H1 (cell line): ENCODE results near the gene KCNB1. TPM values are rescaled to one million over a fixed set of nuclear protein-coding genes. Genes with fewer than 3 reads are reported as not detected.

Source experiments
- CTCF ChIA-PET: fragments of 300-600 bp; sonication (Branson Sonifier 250); formaldehyde crosslinking; loops from one replicate; lab custom pipeline; 2021; ENCODE audit not compliant: partially characterized antibody; lab: Charles Lee
- POLR2A ChIA-PET: fragments of 300-600 bp; sonication (Branson Sonifier 250); formaldehyde crosslinking; loops from one replicate; lab custom pipeline; 2021; ENCODE audit warnings: inconsistent platforms; ENCODE audit not compliant: partially characterized antibody; lab: Charles Lee
- DNase-seq, 2 experiments: peaks; one replicate each; pipeline versions ENCODE4 v3.0.0 to v3.0.0-alpha.2; 2010 to 2022; ENCODE audit warnings: low spot score in 2 of 2, low read depth in 1 of 2, mixed read lengths in 1 of 2
- FAIRE-seq: peaks from 2 replicates; lab custom pipeline; 2011; peaks lifted over from hg19 to GRCh38; lab: Jason Lieb, UNC
- H2AFZ ChIP-seq: 2 replicates; pipeline ENCODE4 v1.8.1; 2012; ENCODE audit warnings: low read length, inconsistent platforms
- H2AK5ac ChIP-seq: 2 replicates; pipeline ENCODE4 v1.6.1; 2013; ENCODE audit warnings: low read depth, low read length
- H2BK120ac ChIP-seq: replicated peaks from 2 replicates; pipeline ENCODE3; 2013; ENCODE audit warnings: low read depth, low read length, inconsistent platforms
- H2BK12ac ChIP-seq: 2 replicates; pipeline ENCODE4 v1.6.1; 2013; ENCODE audit warnings: low read depth, low read length
- H2BK15ac ChIP-seq: 2 replicates; pipeline ENCODE4 v1.6.1; 2013; ENCODE audit warnings: low read length
- H2BK20ac ChIP-seq: 2 replicates; pipeline ENCODE4 v1.6.1; 2013; ENCODE audit warnings: low read length
- H2BK5ac ChIP-seq: 2 replicates; pipeline ENCODE4 v1.6.1; 2013; ENCODE audit warnings: low read depth, low read length
- H3K14ac ChIP-seq: 2 replicates; pipeline ENCODE4 v1.6.1; 2013; ENCODE audit warnings: inconsistent platforms; ENCODE audit not compliant: insufficient read length
- H3K18ac ChIP-seq: 2 replicates; pipeline ENCODE4 v1.6.1; 2013; ENCODE audit warnings: low read length; ENCODE audit errors: extremely low read depth
- H3K23ac ChIP-seq: 2 replicates; pipeline ENCODE4 v1.6.1; 2013; ENCODE audit warnings: inconsistent platforms; ENCODE audit not compliant: insufficient read length
- H3K23me2 ChIP-seq: 2 replicates; pipeline ENCODE4 v1.6.1; 2013; ENCODE audit warnings: low read depth, low read length
- H3K27ac ChIP-seq: 2 replicates; pipeline ENCODE4 v1.6.1; 2011; ENCODE audit warnings: low read depth, low read length, inconsistent platforms
- H3K27me3 ChIP-seq, 4 experiments: replicated peaks in 1 of 4; 1 replicate in 1 of 4; 2 replicates in 3 of 4; pipeline versions ENCODE4 v1.6.1 to v1.8.1; 2011 to 2013; ENCODE audit warnings: low read length in 3 of 4, mild to moderate bottlenecking in 3 of 4, inconsistent platforms in 2 of 4, mixed read lengths in 2 of 4, moderate library complexity in 1 of 4; ENCODE audit not compliant: control insufficient read depth in 3 of 4, insufficient read depth in 3 of 4; ENCODE audit errors: extremely low read depth in 1 of 4
- H3K36me3 ChIP-seq, 4 experiments: 2 replicates each; pipeline versions ENCODE4 v1.6.1 to v1.8.1; 2011 to 2013; ENCODE audit warnings: mild to moderate bottlenecking in 4 of 4, low read length in 3 of 4, moderate library complexity in 2 of 4, control low read depth in 1 of 4, inconsistent platforms in 1 of 4; ENCODE audit not compliant: insufficient read depth in 4 of 4, control insufficient read depth in 2 of 4
- H3K4ac ChIP-seq: replicated peaks from 2 replicates; pipeline ENCODE3; 2013; ENCODE audit warnings: low read length, low read depth, mixed read lengths, inconsistent platforms; ENCODE audit not compliant: insufficient read length
- H3K4me1 ChIP-seq, 4 experiments: replicated peaks in 1 of 4; 1 replicate in 1 of 4; 2 replicates in 3 of 4; pipeline versions ENCODE4 v1.6.1 to v1.8.1; 2011 to 2013; ENCODE audit warnings: low read length in 3 of 4, inconsistent platforms in 2 of 4, mixed read lengths in 1 of 4; ENCODE audit not compliant: insufficient read depth in 4 of 4, control insufficient read depth in 3 of 4
- H3K4me2 ChIP-seq, 2 experiments: 2 replicates each; pipeline versions ENCODE4 v1.6.1 to v1.8.1; 2011 to 2013; ENCODE audit warnings: low read depth in 2 of 2, low read length in 2 of 2, control low read depth in 1 of 2, inconsistent platforms in 1 of 2, mild to moderate bottlenecking in 1 of 2; ENCODE audit not compliant: insufficient read depth in 1 of 2
- H3K4me3 ChIP-seq, 4 experiments: fragments of 200-600, 300-600 bp in 1 of 4; sonication (generic), shearing (Covaris generic), sonication (Bioruptor Twin) in 1 of 4; 2 replicates each; pipeline versions ENCODE4 v1.5.1 to v1.8.1; 2011 to 2016; ENCODE audit warnings: low read length in 4 of 4, low read depth in 3 of 4, control low read depth in 2 of 4, inconsistent platforms in 2 of 4, mild to moderate bottlenecking in 2 of 4, mixed read lengths in 1 of 4, moderate library complexity in 1 of 4; ENCODE audit not compliant: insufficient read depth in 2 of 4; ENCODE audit errors: extremely low read depth in 1 of 4
- H3K56ac ChIP-seq: replicated peaks from 2 replicates; pipeline ENCODE3; 2013; ENCODE audit warnings: low read depth, mild to moderate bottlenecking, mixed read lengths, low read length, inconsistent platforms; ENCODE audit not compliant: insufficient read length
- H3K79me1 ChIP-seq: 2 replicates; pipeline ENCODE4 v1.6.1; 2013; ENCODE audit warnings: low read depth, low read length, control low read depth
- H3K79me2 ChIP-seq, 2 experiments: 2 replicates each; pipeline versions ENCODE4 v1.6.1 to v1.8.1; 2012 to 2013; ENCODE audit warnings: low read length in 2 of 2, mild to moderate bottlenecking in 2 of 2, inconsistent platforms in 1 of 2; ENCODE audit not compliant: insufficient read depth in 2 of 2, control insufficient read depth in 1 of 2
- H3K9ac ChIP-seq, 4 experiments: replicated peaks in 1 of 4; 1 replicate in 1 of 4; 2 replicates in 3 of 4; pipeline versions ENCODE4 v1.6.1 to v1.8.1; 2011 to 2013; ENCODE audit warnings: low read depth in 3 of 4, low read length in 3 of 4, control low read depth in 2 of 4, mild to moderate bottlenecking in 2 of 4, moderate library complexity in 2 of 4, inconsistent platforms in 1 of 4; ENCODE audit errors: extremely low read depth in 1 of 4
- H3K9me3 ChIP-seq, 2 experiments: 2 replicates each; pipeline versions ENCODE4 v1.6.1 to v1.8.1; 2012 to 2013; ENCODE audit warnings: mild to moderate bottlenecking in 2 of 2, moderate library complexity in 2 of 2, control low read depth in 1 of 2, inconsistent platforms in 1 of 2, low read depth in 1 of 2, low read length in 1 of 2, mixed read lengths in 1 of 2; ENCODE audit not compliant: insufficient read depth in 2 of 2
- H4K20me1 ChIP-seq, 2 experiments: replicated peaks in 1 of 2; 2 replicates each; pipeline versions ENCODE3 to v1.8.1; 2011 to 2013; ENCODE audit warnings: inconsistent platforms in 2 of 2, low read length in 2 of 2, mild to moderate bottlenecking in 1 of 2; ENCODE audit not compliant: insufficient read depth in 2 of 2, control insufficient read depth in 1 of 2
- H4K5ac ChIP-seq: 2 replicates; pipeline ENCODE4 v1.6.1; 2013; ENCODE audit warnings: low read length, low read depth, mixed read lengths, inconsistent platforms; ENCODE audit not compliant: insufficient read length
- H4K8ac ChIP-seq: 2 replicates; pipeline ENCODE4 v1.8.0; 2013; ENCODE audit warnings: mild to moderate bottlenecking, moderate library complexity, low read length, inconsistent platforms; ENCODE audit not compliant: insufficient read depth; ENCODE audit errors: extremely low read depth
- H4K91ac ChIP-seq: replicated peaks from 2 replicates; pipeline ENCODE3; 2013; ENCODE audit warnings: low read length, mixed read lengths, inconsistent platforms; ENCODE audit not compliant: insufficient read length
- BACH1 ChIP-seq: IDR thresholded peaks from 2 replicates; pipeline ENCODE4 v1.6.1; 2012; ENCODE audit warnings: low read length, improper control_type of control experiment
- CEBPB ChIP-seq: IDR thresholded peaks from 2 replicates; pipeline ENCODE4 v1.6.1; 2012; ENCODE audit warnings: low read depth, low read length
- HDAC6 ChIP-seq: IDR thresholded peaks from one replicate; pipeline ENCODE4 v1.7.1; 2012; ENCODE audit warnings: low read depth, mild to moderate bottlenecking, inconsistent platforms, low read length, moderate library complexity
- NRF1 ChIP-seq: IDR thresholded peaks from 2 replicates; pipeline ENCODE4 v1.6.1; 2011; ENCODE audit warnings: mild to moderate bottlenecking, low read depth, low read length, improper control_type of control experiment
- POLR2AphosphoS5 ChIP-seq: IDR thresholded peaks from 2 replicates; pipeline ENCODE4 v1.6.1; 2011; ENCODE audit warnings: low read depth, low read length
- SAP30 ChIP-seq: fragments of 300-600 bp; sonication (generic); IDR thresholded peaks from 2 replicates; pipeline ENCODE4 v1.7.1; 2012; ENCODE audit warnings: low read length, moderate library complexity, mild to moderate bottlenecking, inconsistent platforms; ENCODE audit not compliant: insufficient read depth, insufficient replicate concordance
- SIX5 ChIP-seq: IDR thresholded peaks from 2 replicates; pipeline ENCODE4 v1.6.1; 2011; ENCODE audit warnings: mild to moderate bottlenecking, low read depth, low read length
- SP1 ChIP-seq: IDR thresholded peaks from 2 replicates; pipeline ENCODE4 v1.6.1; 2011; ENCODE audit warnings: low read depth, low read length
- SRF ChIP-seq: IDR thresholded peaks from 2 replicates; pipeline ENCODE4 v1.6.1; 2011; ENCODE audit warnings: mild to moderate bottlenecking, low read depth, low read length, moderate library complexity
- ZNF274 ChIP-seq: IDR thresholded peaks from 2 replicates; pipeline ENCODE4 v1.7.0; 2012; ENCODE audit warnings: low read length, borderline replicate concordance; ENCODE audit errors: extremely low read depth
- whole genome bisulfite sequencing, 2 experiments: shearing (Covaris generic) in 1 of 2; methylation state at CpG; one replicate each; pipeline versions ENCODE4 v1.1.6 to v1.1.7; 2013 to 2015; ENCODE audit warnings: low lambda C conversion rate in 2 of 2, mixed read lengths in 2 of 2, inconsistent platforms in 1 of 2, low coverage in 1 of 2, missing lambda C conversion rate in 1 of 2; ENCODE audit not compliant: insufficient replicate concordance in 2 of 2, insufficient coverage in 1 of 2, insufficient read length in 1 of 2; ENCODE audit errors: extremely low coverage in 1 of 2, missing lambda C conversion rate in 1 of 2; 5-methylcytosine and 5-hydroxymethylcytosine counted together
- polyA plus RNA-seq, 7 experiments: library from polyadenylated mRNA; depleted of rRNA in 3 of 7; stranded (reverse) in 5 of 7; unstranded in 2 of 7; fragments of >200 nt in 5 of 7; fragments of 200-250 nt in 2 of 7; gene quantifications; 1 replicate in 5 of 7; 2 replicates in 1 of 7; 4 replicates in 1 of 7; pipeline versions ENCODE4 v1.2.1 to v1.2.3, GENCODE V29; 2011 to 2013; ENCODE audit warnings: missing spikeins in 2 of 7, mixed read lengths in 2 of 7
- total RNA-seq: library from RNA; stranded (reverse); fragmentation: NEBNext Ultra II Directional; extraction: Animal tissue kit (Norgen Biotek cat#: 25700); gene quantifications from 2 replicates; pipeline ENCODE4 v1.2.1, GENCODE V29; 2021
- TF ChIP-seq, protein P1 (sequence below): IDR thresholded peaks from 2 replicates; pipeline ENCODE4 v1.6.1; 2011; ENCODE audit warnings: low read depth, mild to moderate bottlenecking, low read length; ENCODE audit not compliant: insufficient read depth
- TF ChIP-seq, protein P2 (sequence below): IDR thresholded peaks from 2 replicates; pipeline ENCODE4 v1.6.1; 2012; ENCODE audit warnings: inconsistent platforms

The KCNB1 gene
- total and polyA plus RNA-seq, 2 of the 8 experiments (the other 6 are each of a cell fraction or from before 2014, with no cell fraction given): 0.58 to 0.67 TPM

DNA sequence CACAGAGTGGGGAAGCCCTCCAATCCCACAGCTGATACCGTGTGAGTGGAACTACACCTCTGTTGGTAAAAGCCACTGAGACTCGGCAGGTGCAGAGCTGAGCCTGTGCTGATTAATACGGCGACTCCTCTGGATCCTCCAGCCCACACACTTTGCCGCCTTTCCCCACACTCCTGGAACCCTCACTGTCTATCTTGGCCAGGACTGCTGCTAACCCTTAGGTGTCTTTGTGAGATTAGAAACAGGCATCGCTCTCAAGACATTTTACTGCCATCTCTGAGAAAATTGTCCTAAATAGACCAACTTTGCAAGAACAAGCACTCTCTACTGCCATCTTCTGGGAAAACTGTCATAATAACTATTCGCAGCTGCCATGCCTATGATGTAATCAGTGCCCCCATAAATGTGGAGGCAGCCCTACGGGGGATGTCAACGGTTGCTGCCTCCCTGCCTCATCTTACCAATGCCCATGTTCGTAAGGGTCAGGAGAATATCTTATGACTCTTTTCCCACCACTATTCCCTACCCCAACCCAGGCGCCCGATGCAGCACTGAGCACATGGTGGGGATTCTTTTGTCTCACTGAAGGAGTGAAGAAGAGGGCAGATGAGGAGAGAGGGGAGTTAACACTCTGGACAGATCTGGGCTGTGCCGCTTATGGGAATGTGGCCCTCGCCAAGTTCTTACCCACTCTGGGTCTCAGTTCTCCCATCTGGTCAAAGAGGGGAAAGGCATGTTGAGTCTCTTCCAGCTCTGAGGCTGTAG lies 26.1 kb upstream of the KCNB1 start:
- no peak overlapping the region for H2AFZ ChIP-seq
- POLR2A ChIA-PET: interaction anchor here (0.7 to 1.5 kb wide), 3 partner anchors 21 to 232 kb away, joined by 3 to 5 read pairs (median 3); no protein-coding TSS in a partner anchor
- peaks cover 0 to 9% of the 10 kb centered on the region in 2 experiments for H4K20me1 ChIP-seq
- TF ChIP-seq BACH1 (no peak), NRF1 (no peak), SRF (no peak), SAP30 (no peak), CEBPB (peak; percentile 91), HDAC6 (no peak), ZNF274 (no peak), SIX5 (no peak), SP1 (no peak), POLR2AphosphoS5 (no peak)
- TF ChIP-seq, protein P1, sequence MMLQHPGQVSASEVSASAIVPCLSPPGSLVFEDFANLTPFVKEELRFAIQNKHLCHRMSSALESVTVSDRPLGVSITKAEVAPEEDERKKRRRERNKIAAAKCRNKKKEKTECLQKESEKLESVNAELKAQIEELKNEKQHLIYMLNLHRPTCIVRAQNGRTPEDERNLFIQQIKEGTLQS: 0 out of 2 replicates have a peak, but pooled peaks have one; percentile 47
- TF ChIP-seq, protein P2, sequence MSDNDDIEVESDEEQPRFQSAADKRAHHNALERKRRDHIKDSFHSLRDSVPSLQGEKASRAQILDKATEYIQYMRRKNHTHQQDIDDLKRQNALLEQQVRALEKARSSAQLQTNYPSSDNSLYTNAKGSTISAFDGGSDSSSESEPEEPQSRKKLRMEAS: no peak; the same call in 1 of the 2 replicates

More for the DNA sequence above, 26.1 kb upstream of the KCNB1 start:
- H2BK12ac ChIP-seq: peak overlapping the region; percentile 68; the same call in 1 of the 2 replicates
- H3K27ac ChIP-seq: no peak overlapping the region
- H3K4me2 ChIP-seq: no peak overlapping the region
- no peak overlapping the region for H2BK15ac ChIP-seq
- 83% methylated on average over 14 of the region's 14 CpGs; no CpG with 5 or more reads in 1 of the 2 experiments for WGBS, 2 experiments
- H3K4me1 ChIP-seq: no peaks in the 10 kb centered on the region
- no peak overlapping the region for H4K5ac ChIP-seq
- H3K23me2 ChIP-seq: peaks cover 9% of the 10 kb centered on the region; the same call in 1 of the 2 replicates
- no peak overlapping the region for H2BK120ac ChIP-seq
- no peak overlapping the region for H4K8ac ChIP-seq
- DNase-seq: no peak
- H3K79me2 ChIP-seq: no peaks in the 10 kb centered on the region
- no peak overlapping the region for H3K23ac ChIP-seq
- H3K4ac ChIP-seq: no peak overlapping the region
- no peak overlapping the region for H3K14ac ChIP-seq
- FAIRE-seq: peak; percentile 79
- H4K91ac ChIP-seq: no peak overlapping the region
- H3K56ac ChIP-seq: no peak overlapping the region
- H2AK5ac ChIP-seq: no peak overlapping the region
- no peak overlapping the region for H3K4me3 ChIP-seq
- no peak overlapping the region; the same call in 1 of the 2 replicates for H2BK5ac ChIP-seq
- no peaks in the 10 kb centered on the region for H3K79me1 ChIP-seq
- H3K9me3 ChIP-seq: no peaks in the 10 kb centered on the region
- H3K36me3 ChIP-seq: peaks cover 4 to 15% (median 8%) of the 10 kb centered on the region in 4 experiments; a peak in 6 of 8 replicates
- no peaks in the 10 kb centered on the region for H3K27me3 ChIP-seq
- no peak overlapping the region for H2BK20ac ChIP-seq
- CTCF ChIA-PET: interaction anchor here (0.6 to 8.1 kb wide), 31 partner anchors 8 to 209 kb away, joined by 3 to 88 read pairs (median 6); partner anchors contain the start of gene KCNB1
- H3K9ac ChIP-seq: no peak overlapping the region; a peak in 1 of 7 replicates
- no peak overlapping the region for H3K18ac ChIP-seq
